Keratinocyte (primary cell): ENCODE results near the gene C20orf202. TPM values are rescaled to one million over a fixed set of nuclear protein-coding genes. Genes with fewer than 3 reads are reported as not detected.

Experiments used
- DNase-seq: peaks from one replicate; pipeline ENCODE4 v3.0.0-alpha.2; 2011; ENCODE audit warnings: low read depth, missing footprints, low spot score
- FAIRE-seq: peaks from 2 replicates; lab custom pipeline; 2011; peaks lifted over from hg19 to GRCh38; lab: Jason Lieb, UNC
- H2AFZ ChIP-seq: 2 replicates; pipeline ENCODE4 v1.6.0; 2012; ENCODE audit warnings: low read length, control low read depth, inconsistent platforms; ENCODE audit not compliant: control insufficient read depth
- H3K27ac ChIP-seq: 2 replicates; pipeline ENCODE4 v1.5.1; 2011; ENCODE audit warnings: low read length; ENCODE audit not compliant: control insufficient read depth, insufficient read depth
- H3K27me3 ChIP-seq: 3 replicates; pipeline ENCODE4 v1.6.0; 2011; ENCODE audit warnings: low read length; ENCODE audit not compliant: control insufficient read depth, insufficient read depth; ENCODE audit errors: extremely low read depth
- H3K36me3 ChIP-seq, 2 experiments: 2 replicates in 1 of 2; 3 replicates in 1 of 2; pipeline ENCODE4 v1.5.1; 2011; ENCODE audit warnings: low read length in 2 of 2, mild to moderate bottlenecking in 1 of 2; ENCODE audit not compliant: control insufficient read depth in 2 of 2, insufficient read depth in 2 of 2; ENCODE audit errors: extremely low read depth in 1 of 2
- H3K4me1 ChIP-seq: 3 replicates; pipeline ENCODE4 v1.5.1; 2011; ENCODE audit warnings: low read length; ENCODE audit not compliant: control insufficient read depth, insufficient read depth; ENCODE audit errors: extremely low read depth
- H3K4me2 ChIP-seq: 3 replicates; pipeline ENCODE4 v1.6.0; 2011; ENCODE audit warnings: low read depth, low read length; ENCODE audit not compliant: control insufficient read depth, insufficient read depth; ENCODE audit errors: extremely low read depth
- H3K4me3 ChIP-seq, 3 experiments: fragments of 200-600 bp in 1 of 3; sonication (generic) in 1 of 3; 2 replicates in 2 of 3; 3 replicates in 1 of 3; pipeline ENCODE4 v1.5.1; 2011 to 2016; ENCODE audit warnings: low read length in 3 of 3, mild to moderate bottlenecking in 3 of 3, control low read depth in 2 of 3, inconsistent platforms in 1 of 3, low read depth in 1 of 3, mixed read lengths in 1 of 3, mixed run types in 1 of 3, moderate library complexity in 1 of 3; ENCODE audit not compliant: control insufficient read depth in 2 of 3, insufficient read depth in 2 of 3; ENCODE audit errors: extremely low read depth in 1 of 3
- H3K79me2 ChIP-seq: 2 replicates; pipeline ENCODE4 v1.6.0; 2012; ENCODE audit warnings: low read length; ENCODE audit not compliant: control insufficient read depth, insufficient read depth
- H3K9ac ChIP-seq: 3 replicates; pipeline ENCODE4 v1.6.0; 2011; ENCODE audit warnings: low read length; ENCODE audit not compliant: control insufficient read depth, insufficient read depth; ENCODE audit errors: extremely low read depth
- H3K9me1 ChIP-seq: 3 replicates; pipeline ENCODE4 v1.6.0; 2011; ENCODE audit warnings: low read length; ENCODE audit not compliant: control insufficient read depth, insufficient read depth; ENCODE audit errors: extremely low read depth
- H3K9me3 ChIP-seq: 2 replicates; pipeline ENCODE4 v1.5.1; 2012; ENCODE audit warnings: low read depth, low read length; ENCODE audit not compliant: control insufficient read depth
- H4K20me1 ChIP-seq: 3 replicates; pipeline ENCODE4 v1.6.0; 2011; ENCODE audit warnings: low read length; ENCODE audit not compliant: control insufficient read depth, insufficient read depth; ENCODE audit errors: extremely low read depth
- CTCF ChIP-seq, 3 experiments: IDR thresholded peaks in 1 of 3; conservative IDR thresholded peaks in 1 of 3; optimal IDR thresholded peaks in 1 of 3; 2 replicates in 2 of 3; 3 replicates in 1 of 3; pipeline versions ENCODE3 to v1.5.1; 2011; ENCODE audit warnings: low read length in 3 of 3, mild to moderate bottlenecking in 3 of 3, moderate library complexity in 2 of 3, control low read depth in 1 of 3, inconsistent platforms in 1 of 3; ENCODE audit not compliant: insufficient read depth in 2 of 3; ENCODE audit errors: extremely low read depth in 1 of 3
- EZH2 ChIP-seq: IDR thresholded peaks from one replicate; pipeline ENCODE4 v1.6.1; 2012; ENCODE audit warnings: inconsistent platforms, mild to moderate bottlenecking, low read length, moderate library complexity
- dilution Hi-C: fragments of 300-500 bp; cut with MboI; formaldehyde crosslinking; loops from one replicate; pipeline ENCODE4 v1.7.0; 2020; ENCODE audit warnings: low sequenced_read_pairs; ENCODE audit not compliant: extremely low pct_ligation_motif_present
- polyA plus RNA-seq, 5 experiments: library from polyadenylated mRNA; depleted of rRNA in 3 of 5; stranded (reverse) in 3 of 5; stranded (forward) in 1 of 5; unstranded in 1 of 5; fragments of >200 nt; gene quantifications; 1 replicate in 1 of 5; 2 replicates in 3 of 5; 3 replicates in 1 of 5; pipeline versions ENCODE4 v1.2.1 to v1.2.3, GENCODE V29; 2011 to 2012; ENCODE audit warnings: missing spikeins in 2 of 5, low read depth in 1 of 5, low replicate concordance in 1 of 5

The C20orf202 gene
- polyA plus RNA-seq, 1 donor (not counting 4 experiments of a cell fraction or from before 2014, with no cell fraction given), result not detected

- H3K4me1 ChIP-seq, result no peaks in the 10 kb centered on the region
- DNase-seq, result no peak
- no peaks in the 10 kb centered on the region for H3K9me3 ChIP-seq
- no peak overlapping the region for H3K4me2 ChIP-seq
- peaks cover 3% of the 10 kb centered on the region for H4K20me1 ChIP-seq
- H3K9me1 ChIP-seq, result peaks cover 6% of the 10 kb centered on the region
- dilution Hi-C loops, result no loop called here
- no peak overlapping the region for H2AFZ ChIP-seq
- TF ChIP-seq CTCF (optimal IDR thresholded peaks at IDR 0.05 in 1 of 3, IDR thresholded peaks at IDR 0.05 in 1 of 3, conservative IDR thresholded peaks at IDR 0.05 in 1 of 3; ENCODE audit: extremely low read depth in 1 of 3, insufficient read depth in 2 of 3, low read length in 3 of 3) (no peak), EZH2 (no peak)
- no peaks in the 10 kb centered on the region for H3K79me2 ChIP-seq
- no peak overlapping the region for H3K9ac ChIP-seq
- peaks cover 6 to 13% of the 10 kb centered on the region in 2 experiments for H3K36me3 ChIP-seq
- no peak overlapping the region for H3K27ac ChIP-seq
- FAIRE-seq, result no peak
- no peak overlapping the region for H3K4me3 ChIP-seq
- H3K27me3 ChIP-seq, result no peaks in the 10 kb centered on the region
Measured at GRCh38 chr20:1173698-1174097, 29.6 kb upstream of the C20orf202 start.

- no peak overlapping the region for H3K9ac ChIP-seq
- H3K27ac ChIP-seq, result no peak overlapping the region
- no peak overlapping the region for H3K4me2 ChIP-seq
- no peaks in the 10 kb centered on the region for H3K4me1 ChIP-seq
- no peaks in the 10 kb centered on the region for H3K79me2 ChIP-seq
- no peaks in the 10 kb centered on the region for H3K27me3 ChIP-seq
- peaks cover 2 to 7% of the 10 kb centered on the region in 2 experiments for H3K36me3 ChIP-seq
- no peak overlapping the region for H3K4me3 ChIP-seq
- FAIRE-seq, result no peak
- H2AFZ ChIP-seq, result no peak overlapping the region
- H4K20me1 ChIP-seq, result peaks cover 3% of the 10 kb centered on the region
- TF ChIP-seq CTCF (optimal IDR thresholded peaks at IDR 0.05 in 1 of 3, IDR thresholded peaks at IDR 0.05 in 1 of 3, conservative IDR thresholded peaks at IDR 0.05 in 1 of 3; ENCODE audit: extremely low read depth in 1 of 3, insufficient read depth in 2 of 3, low read length in 3 of 3) (no peak), EZH2 (no peak)
- no peaks in the 10 kb centered on the region for H3K9me3 ChIP-seq
- dilution Hi-C loops, result no loop called here
- peaks cover 6% of the 10 kb centered on the region for H3K9me1 ChIP-seq
- DNase-seq, result no peak
Measured at GRCh38 chr20:1174787-1175186, 28.5 kb upstream of the C20orf202 start.
